Endothelial cell (in vitro differentiated cells): ENCODE measurements around the gene POLE4. TPM values are rescaled to one million over a fixed set of nuclear protein-coding genes. Genes with fewer than 3 reads are reported as not detected.

Experiments
- DNase-seq: peaks from one replicate; pipeline ENCODE4 v3.0.0; 2021; ENCODE audit warnings: low spot score
- H3K27ac Mint-ChIP-seq: one replicate; pipeline ENCODE4 v1.8.0; 2021; ENCODE audit warnings: mixed read lengths, inconsistent platforms; ENCODE audit not compliant: unreplicated experiment
- H3K27me3 Mint-ChIP-seq: one replicate; pipeline ENCODE4 v1.8.0; 2021; ENCODE audit warnings: mild to moderate bottlenecking, moderate library complexity, mixed read lengths, inconsistent platforms; ENCODE audit not compliant: unreplicated experiment
- H3K36me3 Mint-ChIP-seq: one replicate; pipeline ENCODE4 v1.8.0; 2021; ENCODE audit warnings: mild to moderate bottlenecking, low read depth, mixed read lengths, inconsistent platforms; ENCODE audit not compliant: unreplicated experiment
- H3K4me1 Mint-ChIP-seq: one replicate; pipeline ENCODE4 v1.8.0; 2021; ENCODE audit warnings: mild to moderate bottlenecking, mixed read lengths, inconsistent platforms; ENCODE audit not compliant: unreplicated experiment
- H3K4me3 Mint-ChIP-seq: one replicate; pipeline ENCODE4 v1.8.0; 2021; ENCODE audit warnings: mild to moderate bottlenecking, mixed read lengths, inconsistent platforms; ENCODE audit not compliant: unreplicated experiment
- H3K9me3 Mint-ChIP-seq: one replicate; pipeline ENCODE4 v1.8.0; 2021; ENCODE audit warnings: mixed read lengths, inconsistent platforms; ENCODE audit not compliant: unreplicated experiment
- CTCF ChIP-seq: fragments of 200-600 bp; sonication (generic); IDR thresholded peaks from one replicate; pipeline ENCODE4 v1.5.0; 2021; ENCODE audit warnings: antibody characterized with exemption; ENCODE audit not compliant: unreplicated experiment
- total RNA-seq: library from RNA; stranded (reverse); fragmentation: NEBNext Ultra II Directional; extraction: Animal tissue kit (Norgen Biotek cat#: 25700); gene quantifications from one replicate; pipeline ENCODE4 v1.2.1, GENCODE V29; 2021; ENCODE audit not compliant: unreplicated experiment

POLE4 gene
- total RNA-seq, 1 donor from 2014 or later: 23.2 TPM

- Mint-ChIP-seq H3K4me1 (no peaks in the 10 kb centered on the region), H3K4me3 (no peak overlapping the region), H3K27me3 (peaks cover 1% of the 10 kb centered on the region), H3K27ac (no peak overlapping the region), H3K36me3 (peaks cover 8% of the 10 kb centered on the region), H3K9me3 (no peaks in the 10 kb centered on the region)
- TF ChIP-seq CTCF: no peak
- DNase-seq: no peak
These were observed 4.5 kb upstream of the POLE4 start for GRCh38 chr2:74953796-74954499.

GRCh38 chr2:74954500-74954874, 4.0 kb upstream of the POLE4 start:
- H3K27me3 Mint-ChIP-seq: peaks cover 1% of the 10 kb centered on the region
- no peak for TF ChIP-seq CTCF
- no peaks in the 10 kb centered on the region for H3K9me3 Mint-ChIP-seq
- no peak overlapping the region for H3K27ac Mint-ChIP-seq
- H3K4me1 Mint-ChIP-seq: no peaks in the 10 kb centered on the region
- peaks cover 8% of the 10 kb centered on the region for H3K36me3 Mint-ChIP-seq
- no peak overlapping the region for H3K4me3 Mint-ChIP-seq
- no peak for DNase-seq

DNA sequence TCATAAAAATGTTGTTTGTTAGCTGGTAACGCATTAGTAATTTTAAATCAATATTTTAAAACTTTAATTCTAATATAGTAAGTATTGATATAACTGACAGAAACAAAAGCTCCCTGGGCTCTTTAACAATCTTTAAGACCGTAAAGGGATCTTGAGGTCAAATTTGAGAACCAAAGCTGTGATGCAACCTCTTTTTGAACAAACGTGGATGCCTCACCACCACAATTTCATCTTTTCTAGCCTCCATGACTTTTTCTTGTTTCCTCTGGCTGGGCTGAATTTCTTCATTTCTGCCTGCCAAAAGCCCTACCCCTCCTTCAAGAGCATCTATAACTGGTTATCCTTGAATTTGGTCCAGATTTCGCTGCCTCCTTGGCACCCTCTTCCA, 563 bp upstream of the POLE4 start:
- TF ChIP-seq CTCF: no peak
- Mint-ChIP-seq H3K4me3 (peak overlapping the region; percentile 47), H3K36me3 (peaks cover 2% of the 10 kb centered on the region), H3K9me3 (no peaks in the 10 kb centered on the region), H3K27me3 (peaks cover 1% of the 10 kb centered on the region), H3K27ac (no peak overlapping the region), H3K4me1 (no peaks in the 10 kb centered on the region)
- no peak for DNase-seq

DNA sequence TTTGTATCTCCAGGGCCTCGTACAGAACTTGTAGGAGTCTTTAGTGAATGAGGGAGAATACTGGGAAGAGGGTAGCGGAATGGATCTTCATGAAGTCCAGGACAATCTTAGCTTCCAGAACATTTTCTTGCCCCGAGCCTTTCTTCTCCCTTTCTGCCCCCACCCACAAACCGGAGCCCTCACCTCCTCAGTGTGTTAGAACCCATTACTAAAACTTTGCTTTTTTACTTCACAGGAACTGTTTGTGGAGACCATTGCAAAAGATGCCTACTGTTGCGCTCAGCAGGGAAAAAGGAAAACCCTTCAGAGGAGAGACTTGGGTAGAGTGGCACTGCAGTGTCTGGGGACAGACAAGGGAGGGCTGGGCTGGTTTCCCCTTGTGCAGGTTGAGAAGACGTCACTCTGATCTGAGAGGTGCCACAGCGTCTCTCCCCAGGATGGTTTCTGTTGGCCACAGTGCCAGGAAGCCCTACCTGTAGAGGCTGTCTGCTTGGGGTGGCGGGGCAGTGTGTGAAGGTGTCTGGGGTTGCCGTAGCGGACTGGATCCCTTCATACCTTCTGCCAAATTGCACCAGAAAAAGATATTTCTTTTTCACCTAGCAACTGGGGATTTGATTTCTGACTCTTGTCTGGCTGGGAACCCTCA, 786 bp downstream of the POLE4 start:
- H3K36me3 Mint-ChIP-seq: no peaks in the 10 kb centered on the region
- no peak overlapping the region for H3K27ac Mint-ChIP-seq

More for the DNA sequence above, 786 bp downstream of the POLE4 start:
- DNase-seq: no peak
- TF ChIP-seq CTCF: no peak
- no peaks in the 10 kb centered on the region for H3K4me1 Mint-ChIP-seq
- peaks cover 1% of the 10 kb centered on the region for H3K27me3 Mint-ChIP-seq
- peak overlapping the region; percentile 59 for H3K4me3 Mint-ChIP-seq
- H3K9me3 Mint-ChIP-seq: no peaks in the 10 kb centered on the region
